ENCODE results near the gene ANO1. TPM values are rescaled to one million over a fixed set of nuclear protein-coding genes. Genes with fewer than 3 reads are reported as not detected.

ANO1 gene
- polyA plus RNA-seq, 1 of the 3 experiments (the other 2 are of a cell fraction) = not detected

DNA sequence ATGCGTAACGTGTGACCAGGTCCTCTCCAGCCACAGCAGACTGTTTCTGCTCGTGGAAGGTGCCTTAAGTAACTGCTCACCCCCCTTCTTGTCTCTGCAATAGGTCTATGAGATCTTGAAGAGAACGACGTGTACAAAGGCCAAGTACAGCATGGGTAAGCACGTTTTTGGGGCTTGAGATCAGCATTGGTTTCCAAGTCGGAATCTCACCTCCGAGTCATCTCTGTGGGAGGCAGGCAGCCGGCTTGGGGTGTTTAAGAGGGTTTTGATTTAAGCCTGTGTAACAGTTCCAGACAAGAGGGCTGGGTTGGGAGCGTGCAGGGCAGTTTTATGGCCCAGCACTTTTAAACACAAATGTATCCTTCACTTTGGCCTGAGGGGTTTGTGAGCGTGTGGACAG is 30.1 kb downstream of the ANO1 start:
- no peak overlapping the region for H3K9ac ChIP-seq
- no peak overlapping the region for H3K4me3 ChIP-seq (ENCODE audit: low read depth in 2 of 2, low read length in 1 of 2)
- WGBS (ENCODE audit: low lambda C conversion rate) = 54% methylated on average over 10 of the region's 11 CpGs
- no peaks in the 10 kb centered on the region for H3K79me2 ChIP-seq (ENCODE audit: insufficient read depth)
- H3F3A ChIP-seq (replicated peaks; ENCODE audit: insufficient read depth) = no peaks in the 10 kb centered on the region
- peaks cover 0 to 23% of the 10 kb centered on the region in 2 experiments; a peak in 2 of 4 replicates for H3K4me1 ChIP-seq (ENCODE audit: control insufficient read depth in 1 of 2, insufficient read depth in 2 of 2, low read depth in 1 of 2, low read length in 1 of 2)
- H4K20me1 ChIP-seq (ENCODE audit: insufficient read depth) = no peaks in the 10 kb centered on the region
- no peaks in the 10 kb centered on the region for H3K9me3 ChIP-seq
- ChIA-PET CTCF (no interaction called here), POLR2A (no interaction called here)
- no peak for TF ChIP-seq ELF1 (IDR thresholded peaks at IDR 0.05)
- H3K36me3 ChIP-seq (replicated peaks in 1 of 2; ENCODE audit: control insufficient read depth in 1 of 2, insufficient read depth in 2 of 2, low read length in 1 of 2) = no peaks in the 10 kb centered on the region
- no peaks in the 10 kb centered on the region for H3K9me2 ChIP-seq
- H3K27ac ChIP-seq (ENCODE audit: low read depth in 2 of 2, low read length in 1 of 2) = no peak overlapping the region
- H2AFZ ChIP-seq (ENCODE audit: low read depth) = no peak overlapping the region
- H3K27me3 ChIP-seq (ENCODE audit: insufficient read depth) = no peaks in the 10 kb centered on the region
- no peak overlapping the region for H3K4me2 ChIP-seq
- DNase-seq = no peak

DNA sequence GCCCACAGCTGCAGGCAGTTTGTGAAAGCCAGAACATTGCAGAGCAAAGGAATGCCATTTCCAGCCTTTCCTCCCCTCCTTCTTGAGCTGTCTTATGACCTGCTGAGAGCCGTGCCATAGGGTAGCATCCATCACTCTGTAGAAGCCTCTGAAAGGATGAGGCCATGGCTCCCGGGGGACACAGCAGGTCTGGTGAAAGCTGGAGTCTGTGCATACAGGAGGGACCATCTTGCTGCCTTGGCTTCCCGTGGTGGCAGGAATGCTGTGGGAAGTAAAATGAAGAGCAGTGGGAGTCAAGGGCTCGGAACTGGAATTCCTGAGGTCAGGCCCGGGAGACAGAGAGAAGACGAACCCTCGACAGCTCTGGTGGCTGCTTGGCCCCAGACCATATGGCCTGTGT is 30.9 kb downstream of the ANO1 start:
- no peaks in the 10 kb centered on the region for H3F3A ChIP-seq (replicated peaks; ENCODE audit: insufficient read depth)
- no peak for DNase-seq
- peaks cover 0 to 23% of the 10 kb centered on the region in 2 experiments; a peak in 2 of 4 replicates for H3K4me1 ChIP-seq (ENCODE audit: control insufficient read depth in 1 of 2, insufficient read depth in 2 of 2, low read depth in 1 of 2, low read length in 1 of 2)
- H3K79me2 ChIP-seq (ENCODE audit: insufficient read depth) = no peaks in the 10 kb centered on the region
- WGBS (ENCODE audit: low lambda C conversion rate) = 63% methylated on average over 7 of the region's 7 CpGs
- no peak overlapping the region for H3K27ac ChIP-seq (ENCODE audit: low read depth in 2 of 2, low read length in 1 of 2)
- POLR2A ChIA-PET = interaction anchor here (0.5 kb wide), 1 partner anchor 1322 kb away, joined by 3 read pairs; no protein-coding TSS in a partner anchor
- H3K9me3 ChIP-seq = no peaks in the 10 kb centered on the region
- H3K9me2 ChIP-seq = no peaks in the 10 kb centered on the region
- no peak overlapping the region for H3K9ac ChIP-seq
- no peak overlapping the region for H3K4me2 ChIP-seq
- H3K27me3 ChIP-seq (ENCODE audit: insufficient read depth) = no peaks in the 10 kb centered on the region
- no peak overlapping the region for H2AFZ ChIP-seq (ENCODE audit: low read depth)
- H3K4me3 ChIP-seq (ENCODE audit: low read depth in 2 of 2, low read length in 1 of 2) = no peak overlapping the region
- TF ChIP-seq FOXM1 (IDR thresholded peaks at IDR 0.05; ENCODE audit: low read depth) (no peak), GABPA (IDR thresholded peaks at IDR 0.05; ENCODE audit: low read depth) (no peak), USF1 (IDR thresholded peaks at IDR 0.05; ENCODE audit: borderline replicate concordance, low read depth) (no peak), MEF2A (IDR thresholded peaks at IDR 0.05; ENCODE audit: borderline replicate concordance, low read depth) (no peak), REST (IDR thresholded peaks at IDR 0.05; ENCODE audit: low read depth, low read length) (no peak), RCOR1 (IDR thresholded peaks at IDR 0.05; ENCODE audit: low read length) (no peak), RAD21 (IDR thresholded peaks at IDR 0.05; ENCODE audit: low read length) (no peak), NRF1 (IDR thresholded peaks at IDR 0.05; ENCODE audit: low read depth, low read length) (no peak), MXI1 (IDR thresholded peaks at IDR 0.05; ENCODE audit: low read depth, low read length) (no peak), PBX3 (IDR thresholded peaks at IDR 0.05) (no peak), RFX5 (IDR thresholded peaks at IDR 0.05; ENCODE audit: low read length) (no peak), CHD2 (IDR thresholded peaks at IDR 0.05; ENCODE audit: low read length, partially characterized antibody) (no peak), YY1 (IDR thresholded peaks at IDR 0.05; ENCODE audit: low read depth) (no peak), IRF3 (IDR thresholded peaks at IDR 0.05; ENCODE audit: low read depth, low read length) (no peak), JUND (IDR thresholded peaks at IDR 0.05) (no peak)
- TF ChIP-seq, protein P1, sequence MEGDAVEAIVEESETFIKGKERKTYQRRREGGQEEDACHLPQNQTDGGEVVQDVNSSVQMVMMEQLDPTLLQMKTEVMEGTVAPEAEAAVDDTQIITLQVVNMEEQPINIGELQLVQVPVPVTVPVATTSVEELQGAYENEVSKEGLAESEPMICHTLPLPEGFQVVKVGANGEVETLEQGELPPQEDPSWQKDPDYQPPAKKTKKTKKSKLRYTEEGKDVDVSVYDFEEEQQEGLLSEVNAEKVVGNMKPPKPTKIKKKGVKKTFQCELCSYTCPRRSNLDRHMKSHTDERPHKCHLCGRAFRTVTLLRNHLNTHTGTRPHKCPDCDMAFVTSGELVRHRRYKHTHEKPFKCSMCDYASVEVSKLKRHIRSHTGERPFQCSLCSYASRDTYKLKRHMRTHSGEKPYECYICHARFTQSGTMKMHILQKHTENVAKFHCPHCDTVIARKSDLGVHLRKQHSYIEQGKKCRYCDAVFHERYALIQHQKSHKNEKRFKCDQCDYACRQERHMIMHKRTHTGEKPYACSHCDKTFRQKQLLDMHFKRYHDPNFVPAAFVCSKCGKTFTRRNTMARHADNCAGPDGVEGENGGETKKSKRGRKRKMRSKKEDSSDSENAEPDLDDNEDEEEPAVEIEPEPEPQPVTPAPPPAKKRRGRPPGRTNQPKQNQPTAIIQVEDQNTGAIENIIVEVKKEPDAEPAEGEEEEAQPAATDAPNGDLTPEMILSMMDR (IDR thresholded peaks at IDR 0.05) = no peak
- TF ChIP-seq, protein P2, sequence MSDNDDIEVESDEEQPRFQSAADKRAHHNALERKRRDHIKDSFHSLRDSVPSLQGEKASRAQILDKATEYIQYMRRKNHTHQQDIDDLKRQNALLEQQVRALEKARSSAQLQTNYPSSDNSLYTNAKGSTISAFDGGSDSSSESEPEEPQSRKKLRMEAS (IDR thresholded peaks at IDR 0.05; ENCODE audit: low read depth) = no peak
- CTCF ChIA-PET = no interaction called here
- H3K36me3 ChIP-seq (replicated peaks in 1 of 2; ENCODE audit: control insufficient read depth in 1 of 2, insufficient read depth in 2 of 2, low read length in 1 of 2) = no peaks in the 10 kb centered on the region
- no peaks in the 10 kb centered on the region for H4K20me1 ChIP-seq (ENCODE audit: insufficient read depth)
